Upper lobe of left lung (tissue), 6 donors: ENCODE data around the gene RNASEH2B. TPM values are rescaled to one million over a fixed set of nuclear protein-coding genes. Genes with fewer than 3 reads are reported as not detected.

ENCODE experiments used
- ATAC-seq, 2 donors: fragments of 200-7000 bp; cut with Tn5 transposase; one replicate each; pipeline ENCODE4 v1.9.1; 2022; ENCODE audit warnings: mild to moderate bottlenecking in 2 of 2, moderate library complexity in 2 of 2; ENCODE audit not compliant: low FRiP score in 2 of 2
- DNase-seq, 2 donors: peaks; one replicate each; pipeline ENCODE4 v3.0.0-alpha.2; 2019 to 2020
- H3K27ac ChIP-seq, 4 donors: fragments of 200-600 bp; sonication (generic); one replicate each; pipeline ENCODE4 v1.5.1; 2016 to 2019
- H3K27me3 ChIP-seq, 4 donors: fragments of 200-600 bp; sonication (generic); one replicate each; pipeline ENCODE4 v1.5.1; 2017 to 2019
- H3K36me3 ChIP-seq, 4 donors: fragments of 200-600 bp; sonication (generic); one replicate each; pipeline ENCODE4 v1.5.1; 2016 to 2019
- H3K4me1 ChIP-seq, 4 donors: fragments of 200-600 bp; sonication (generic); one replicate each; pipeline ENCODE4 v1.5.1; 2018 to 2019
- H3K4me3 ChIP-seq, 4 donors: fragments of 200-600 bp; sonication (generic); one replicate each; pipeline ENCODE4 v1.5.1; 2017 to 2019; ENCODE audit warnings: mild to moderate bottlenecking in 2 of 4, moderate library complexity in 1 of 4
- H3K9me3 ChIP-seq, 4 donors: fragments of 200-600 bp; sonication (generic); one replicate each; pipeline ENCODE4 v1.5.1; 2018 to 2019
- CTCF ChIP-seq, 6 experiments: fragments of 450-650 bp in 4 of 6; fragments of 200-600 bp in 2 of 6; sonication (generic) in 2 of 6; IDR thresholded peaks; one replicate each; pipeline ENCODE4 v1.5.1; 2016 to 2019; ENCODE audit warnings: antibody characterized with exemption in 6 of 6
- EP300 ChIP-seq, 4 donors: sonication (generic); formaldehyde crosslinking; IDR thresholded peaks; one replicate each; pipeline ENCODE4 v1.5.1; 2017; ENCODE audit warnings: antibody characterized with exemption in 4 of 4, control low read depth in 2 of 4
- POLR2A ChIP-seq, 4 donors: fragments of 450-650 bp; IDR thresholded peaks; one replicate each; pipeline ENCODE4 v1.5.1; 2016 to 2017; ENCODE audit warnings: antibody characterized with exemption in 4 of 4, mild to moderate bottlenecking in 2 of 4
- POLR2AphosphoS5 ChIP-seq, 2 donors: sonication (generic); formaldehyde crosslinking; IDR thresholded peaks; one replicate each; pipeline ENCODE4 v1.5.1; 2017; ENCODE audit warnings: antibody characterized with exemption in 2 of 2
- WGBS, 2 donors: methylation state at CpG; one replicate each; pipeline ENCODE4 v1.1.5; 2017 to 2018; 5-methylcytosine and 5-hydroxymethylcytosine counted together
- total RNA-seq, 6 donors: library from RNA; depleted of rRNA in 4 of 6; stranded (reverse); fragments of >200 nt in 4 of 6; gene quantifications; one replicate each; pipeline versions ENCODE4 v1.1.0 to v1.2.1, GENCODE V29; 2016 to 2021
- donor health status: DM: no; HTN: no; CAD: no; lungs with moderate emphysema.
- donor health status: DM: no; HTN: yes; CAD: no; lungs with severe emphysema.

The RNASEH2B gene
- total RNA-seq, 6 donors from 2014 or later, result 22.1 to 60.5 (median 38.8) TPM

GRCh38 chr13:50911937-50912795 is 2.6 kb downstream of the RNASEH2B start:
- peak; percentile 61 to 84 for ATAC-seq
- DNase-seq, result peak in 1 of 2 donors; percentile 90
- Histone ChIP-seq H3K27ac (peak overlapping the region in 3 of 4 donors; percentile 91 to 96 (median 93)), H3K4me3 (peak overlapping the region in 1 of 4 donors; percentile 87), H3K4me1 (peaks cover 23 to 47% (median 31%) of the 10 kb centered on the region in 4 donors), H3K9me3 (no peaks in the 10 kb centered on the region), H3K27me3 (no peaks in the 10 kb centered on the region), H3K36me3 (no peaks in the 10 kb centered on the region)
- TF ChIP-seq EP300 (IDR thresholded peaks at IDR 0.05), result no peak
- no peak for TF ChIP-seq POLR2A (IDR thresholded peaks at IDR 0.05)
- TF ChIP-seq CTCF (IDR thresholded peaks at IDR 0.05), result peak; percentile 64 to 85 (median 84)
- no peak for TF ChIP-seq POLR2AphosphoS5 (IDR thresholded peaks at IDR 0.05)
- WGBS, 2 donors, result 48 to 58% methylated on average over 8 to 9 of the region's 9 CpGs

- Histone ChIP-seq H3K4me3 (no peak overlapping the region), H3K4me1 (peaks cover 27 to 53% (median 35%) of the 10 kb centered on the region in 4 donors), H3K27me3 (no peaks in the 10 kb centered on the region), H3K9me3 (no peaks in the 10 kb centered on the region), H3K27ac (peak overlapping the region in 2 of 4 donors; percentile 91 to 93), H3K36me3 (no peaks in the 10 kb centered on the region)
- ATAC-seq, result no peak
- 23 to 27% methylated on average over 2 of the region's 2 CpGs for WGBS, 2 donors
- no peak for DNase-seq
- TF ChIP-seq EP300 (IDR thresholded peaks at IDR 0.05) (no peak), POLR2A (IDR thresholded peaks at IDR 0.05) (no peak)
These were observed 3.3 kb downstream of the RNASEH2B start for GRCh38 chr13:50912851-50913250.

- no peaks in the 10 kb centered on the region for H3K36me3 ChIP-seq
- peaks cover 27 to 48% (median 36%) of the 10 kb centered on the region in 4 donors for H3K4me1 ChIP-seq
- ATAC-seq, result no peak
- DNase-seq, result no peak
- H3K9me3 ChIP-seq, result no peaks in the 10 kb centered on the region
- H3K27me3 ChIP-seq, result no peaks in the 10 kb centered on the region
- 66 to 69% methylated on average over 9 of the region's 9 CpGs for WGBS, 2 donors
- TF ChIP-seq POLR2AphosphoS5 (IDR thresholded peaks at IDR 0.05), result no peak
- TF ChIP-seq POLR2A (IDR thresholded peaks at IDR 0.05), result no peak
- no peak for TF ChIP-seq EP300 (IDR thresholded peaks at IDR 0.05)
- no peak for TF ChIP-seq CTCF (IDR thresholded peaks at IDR 0.05)
- H3K4me3 ChIP-seq, result no peak overlapping the region
- H3K27ac ChIP-seq, result peak overlapping the region in 1 of 4 donors; percentile 21
These were observed 4.6 kb downstream of the RNASEH2B start for GRCh38 chr13:50914176-50914700.

GRCh38 chr13:50914848-50915247 is 5.3 kb downstream of the RNASEH2B start:
- no peak for TF ChIP-seq EP300 (IDR thresholded peaks at IDR 0.05)
- TF ChIP-seq POLR2A (IDR thresholded peaks at IDR 0.05), result no peak
- TF ChIP-seq CTCF (IDR thresholded peaks at IDR 0.05), result no peak
- no peak for TF ChIP-seq POLR2AphosphoS5 (IDR thresholded peaks at IDR 0.05)
- H3K27ac ChIP-seq, result peak overlapping the region in 1 of 4 donors; percentile 32
- peaks cover 28 to 53% (median 38%) of the 10 kb centered on the region in 4 donors for H3K4me1 ChIP-seq
- no peak for DNase-seq
- no peaks in the 10 kb centered on the region for H3K36me3 ChIP-seq
- no peak overlapping the region for H3K4me3 ChIP-seq
- no peak for ATAC-seq
- whole genome bisulfite sequencing, 2 donors, result 49 to 54% methylated on average over 1 of the region's 1 CpG
- H3K27me3 ChIP-seq, result no peaks in the 10 kb centered on the region
- no peaks in the 10 kb centered on the region for H3K9me3 ChIP-seq

GRCh38 chr13:50915565-50915964 is 6.0 kb downstream of the RNASEH2B start:
- DNase-seq, result no peak
- TF ChIP-seq POLR2A (IDR thresholded peaks at IDR 0.05), result no peak
- H3K27ac ChIP-seq, result peak overlapping the region in 2 of 4 donors; percentile 16 to 32
- no peak overlapping the region for H3K4me3 ChIP-seq
- peaks cover 31 to 56% (median 40%) of the 10 kb centered on the region in 4 donors for H3K4me1 ChIP-seq
- H3K36me3 ChIP-seq, result no peaks in the 10 kb centered on the region
- no peaks in the 10 kb centered on the region for H3K27me3 ChIP-seq
- H3K9me3 ChIP-seq, result no peaks in the 10 kb centered on the region
- 76 to 77% methylated on average over 5 of the region's 5 CpGs for WGBS, 2 donors
- no peak for ATAC-seq
